HG02973 (cell line): ENCODE measurements around the gene FAM241B.

Source experiments
- ATAC-seq: cut with Tn5 transposase; IDR thresholded peaks from one replicate; pipeline ENCODE4 v1.9.1; 2021; ENCODE audit warnings: moderate library complexity; ENCODE audit not compliant: unreplicated experiment

Gene FAM241B

DNA sequence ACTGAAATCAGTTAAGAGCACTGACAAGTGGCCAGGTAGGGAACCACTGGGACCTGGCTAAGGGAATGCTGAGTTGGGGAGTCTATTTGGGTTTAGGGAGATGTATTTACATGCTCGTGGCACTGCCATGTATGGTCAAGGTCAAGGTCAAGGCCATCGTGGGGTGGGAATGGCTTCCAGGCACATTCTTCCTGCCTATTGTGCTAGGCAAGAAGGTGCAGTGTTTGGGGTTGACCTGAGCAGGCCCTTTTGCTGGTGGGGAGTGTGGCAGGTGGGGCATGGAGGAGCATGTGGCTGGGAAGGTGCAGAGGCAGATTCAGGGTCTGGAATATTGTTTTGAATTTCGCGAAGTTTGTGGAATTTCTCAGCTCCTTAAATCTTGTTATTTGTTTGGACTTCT is 17.8 kb downstream of the FAM241B start:
- ATAC-seq, result no peak

DNA sequence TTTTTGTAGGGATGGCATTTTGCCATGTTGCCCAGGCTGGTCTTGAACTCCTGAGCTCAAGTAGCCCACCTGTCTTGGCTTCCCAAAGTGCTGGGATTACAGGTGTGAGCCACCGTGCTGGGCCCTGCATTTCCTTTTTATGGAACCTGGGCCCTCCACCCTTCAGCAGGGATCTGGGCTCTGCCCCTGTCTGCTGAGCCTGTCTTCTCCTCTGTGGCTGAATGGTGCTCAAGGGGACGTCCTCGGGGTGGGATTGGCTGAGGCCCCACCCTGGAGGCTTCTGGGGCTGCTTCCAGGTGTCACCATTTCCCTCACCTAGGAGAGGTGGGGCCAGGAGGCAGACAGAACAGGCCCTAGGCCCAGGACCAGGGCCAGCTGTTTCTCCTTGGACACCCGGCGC is 18.4 kb downstream of the FAM241B start:
- ATAC-seq, result no peak

GRCh38 chr10:69649786-69650550 is 19.9 kb downstream of the FAM241B start:
- ATAC-seq, result no peak

GRCh38 chr10:69650589-69651261 is 20.7 kb downstream of the FAM241B start:
- ATAC-seq, result no peak

- ATAC-seq, result no peak
Measured at GRCh38 chr10:69651362-69651761, 21.3 kb downstream of the FAM241B start.

GRCh38 chr10:69652111-69652856 is 22.2 kb downstream of the FAM241B start:
- no peak for ATAC-seq

- no peak for ATAC-seq
Measured at GRCh38 chr10:69652857-69653199, 22.8 kb downstream of the FAM241B start.

DNA sequence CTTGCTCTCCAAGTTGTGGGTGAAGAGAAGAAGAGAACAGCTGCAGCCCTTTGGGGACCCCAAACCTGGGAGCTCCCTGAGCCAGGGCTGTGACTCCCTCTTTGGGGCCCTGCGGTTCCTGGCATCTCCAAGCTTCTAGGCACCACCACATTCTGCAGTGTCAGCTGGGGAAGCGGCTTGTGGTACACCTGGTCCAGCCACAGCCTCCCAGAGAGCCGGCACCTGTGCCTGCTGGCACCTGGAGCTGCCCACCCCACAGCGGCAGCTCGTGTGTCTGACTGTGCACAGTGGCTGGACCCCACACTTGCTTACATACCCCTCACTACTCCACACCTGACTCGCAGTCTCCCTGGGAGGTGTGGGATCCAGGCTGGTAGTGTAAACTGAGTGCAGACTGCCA is 23.5 kb downstream of the FAM241B start:
- no peak for ATAC-seq

GRCh38 chr10:69655124-69655867 is 25.2 kb downstream of the FAM241B start:
- ATAC-seq, result no peak

- ATAC-seq, result no peak
Measured at GRCh38 chr10:69655868-69656555, 26.0 kb downstream of the FAM241B start.

DNA sequence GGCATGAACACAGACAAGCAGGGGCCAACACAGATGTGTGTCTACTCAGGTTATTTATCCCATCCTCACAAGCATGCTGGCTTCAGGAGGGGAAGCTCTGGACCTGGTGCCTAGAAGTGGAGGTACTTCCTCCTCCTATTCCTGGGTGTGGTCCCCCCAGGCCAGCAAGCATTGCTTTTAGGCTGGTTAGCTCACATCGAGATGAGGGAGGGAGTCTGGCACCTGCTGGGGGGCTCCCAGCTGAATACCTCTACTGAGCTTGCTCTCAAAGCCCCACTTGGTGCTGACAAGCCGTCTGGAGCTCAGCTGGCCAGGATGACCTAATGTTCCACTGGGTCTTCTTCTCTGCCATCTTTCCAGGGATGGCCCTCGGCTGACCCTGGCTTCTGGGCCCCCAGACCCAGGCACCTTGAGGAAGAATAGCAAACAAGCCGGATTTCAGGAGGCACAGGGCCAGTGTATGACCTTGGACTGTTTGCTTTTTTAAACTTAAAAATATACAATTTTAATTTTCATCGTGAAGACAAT is 26.8 kb downstream of the FAM241B start:
- no peak for ATAC-seq

GRCh38 chr10:69657430-69657829 is 27.4 kb downstream of the FAM241B start:
- ATAC-seq, result no peak

- ATAC-seq, result no peak
Measured at GRCh38 chr10:69657866-69658265, 27.8 kb downstream of the FAM241B start.

DNA sequence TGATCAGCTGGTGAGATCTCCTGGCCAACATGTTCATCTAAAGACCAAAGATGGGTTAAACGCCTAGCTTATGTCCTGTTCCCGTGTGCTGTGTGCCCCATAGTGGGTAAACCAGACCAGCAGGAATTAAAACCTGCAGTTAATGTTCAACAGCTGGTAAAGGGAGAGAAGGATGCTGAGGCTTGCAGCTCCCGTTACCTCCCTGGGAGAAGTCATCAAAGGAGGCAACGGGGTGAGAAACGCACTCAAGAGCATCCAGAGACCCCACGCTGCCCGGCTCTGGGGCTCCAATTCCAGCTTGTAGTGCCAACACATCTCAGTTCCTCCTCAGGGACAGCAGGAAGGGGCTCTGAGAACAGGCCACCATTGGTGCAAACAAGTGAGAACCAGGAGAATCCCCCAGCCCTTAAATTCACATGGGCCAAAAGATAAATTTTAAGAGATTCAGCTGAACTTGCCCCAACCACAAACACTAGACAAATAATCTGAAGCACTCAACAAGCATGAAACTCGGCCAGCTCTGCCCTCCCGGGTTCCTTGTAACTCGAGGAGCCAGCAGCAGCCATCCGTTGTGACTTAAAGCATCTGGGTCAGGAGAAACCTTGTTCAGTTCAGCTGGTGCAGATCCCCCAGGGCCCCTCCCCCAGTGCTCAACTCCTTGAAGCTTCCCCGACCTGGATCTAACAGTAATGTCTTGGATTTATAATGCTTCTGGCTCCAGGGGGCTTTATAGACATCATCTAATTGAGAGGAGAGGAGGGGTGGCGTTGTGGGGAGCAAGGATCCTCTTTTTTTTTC is 29.4 kb downstream of the FAM241B start:
- no peak for ATAC-seq

DNA sequence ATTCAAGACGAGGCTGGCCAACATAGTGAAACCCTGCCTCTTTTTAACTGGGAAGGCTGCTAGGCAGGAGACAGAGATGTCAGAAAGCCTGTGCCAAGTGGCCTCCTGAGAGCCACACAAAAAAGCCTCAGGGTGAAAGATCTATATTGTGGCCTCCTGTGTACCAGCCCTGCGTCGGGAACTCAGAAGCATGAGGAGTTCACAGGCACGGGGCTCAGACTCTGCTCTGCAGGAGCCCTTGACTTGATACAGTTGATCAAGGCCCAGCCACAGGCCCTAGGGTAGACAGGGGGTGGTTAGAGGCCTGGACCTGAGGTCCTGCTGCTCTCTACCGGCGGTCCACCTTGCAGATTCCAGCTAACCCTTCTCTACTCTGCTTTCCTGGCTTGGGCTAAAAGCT is 30.2 kb downstream of the FAM241B start:
- no peak for ATAC-seq

GRCh38 chr10:69661414-69662172 is 31.5 kb downstream of the FAM241B start:
- ATAC-seq, result no peak

DNA sequence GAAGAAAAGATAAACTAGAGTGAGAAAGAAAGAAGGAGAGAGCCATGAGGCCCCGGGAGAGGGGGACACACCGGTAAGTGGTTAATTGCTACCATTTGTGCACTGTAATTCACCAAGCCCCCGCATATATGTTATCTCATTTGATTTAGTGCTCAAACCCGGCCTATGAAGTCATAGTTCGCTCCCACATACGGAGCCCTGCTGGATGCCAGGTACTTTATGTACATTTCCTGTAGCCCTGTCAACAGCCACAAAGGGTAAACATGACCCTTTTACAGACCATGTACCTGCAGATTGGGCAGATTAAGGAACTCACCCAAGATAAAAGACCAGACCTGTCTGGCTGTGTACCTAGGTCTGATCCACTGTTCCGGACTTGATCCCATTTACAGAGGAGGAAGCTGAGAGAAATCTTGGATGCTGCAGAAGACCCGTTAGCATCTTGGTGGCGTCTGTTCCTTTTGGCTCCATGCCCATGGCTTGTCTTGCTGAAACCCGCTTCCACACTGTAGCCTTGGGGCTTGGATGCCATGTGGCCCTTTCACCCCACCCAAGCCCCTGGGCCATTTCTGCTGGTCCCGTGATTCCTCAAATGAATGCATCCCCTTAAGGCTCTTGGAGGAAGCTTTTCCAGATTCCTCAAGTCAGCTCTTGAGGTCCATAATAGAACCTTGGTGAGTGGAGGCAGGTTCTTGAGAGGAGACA is 32.3 kb downstream of the FAM241B start:
- ATAC-seq, result no peak

DNA sequence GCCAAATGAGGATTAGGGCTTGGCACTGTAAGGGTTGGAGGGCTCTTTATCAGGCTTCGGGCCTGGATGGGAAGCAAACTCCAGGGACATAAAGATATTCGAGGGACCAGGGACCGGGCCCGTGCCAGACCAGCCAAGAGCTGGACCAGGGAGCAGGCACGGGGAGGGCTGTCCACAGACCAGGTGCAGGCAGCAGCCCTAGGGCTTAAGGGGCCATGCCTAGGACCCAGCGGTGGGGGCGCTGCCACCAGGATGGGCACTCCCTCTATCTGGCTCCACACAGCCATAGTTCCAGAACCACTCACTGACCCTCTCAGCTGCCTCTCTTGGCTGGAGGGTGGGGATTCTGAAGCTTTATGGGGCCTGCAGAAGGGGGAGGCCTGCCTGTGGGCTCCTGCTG is 32.9 kb downstream of the FAM241B start:
- no peak for ATAC-seq
